Measurements from ENCODE around the gene LMCD1.

LMCD1 gene

GRCh38 chr3:8484409-8485140, 17.0 kb upstream of the LMCD1 start:
- no peak for DNase-seq (ENCODE audit: low read depth in 2 of 3, low spot score in 1 of 3)

GRCh38 chr3:8485141-8485870, 16.3 kb upstream of the LMCD1 start:
- no peak for DNase-seq (ENCODE audit: low read depth in 2 of 3, low spot score in 1 of 3)

- no peak for DNase-seq (ENCODE audit: low read depth in 2 of 3, low spot score in 1 of 3)
These were observed 15.7 kb upstream of the LMCD1 start for GRCh38 chr3:8485943-8486342.

DNA sequence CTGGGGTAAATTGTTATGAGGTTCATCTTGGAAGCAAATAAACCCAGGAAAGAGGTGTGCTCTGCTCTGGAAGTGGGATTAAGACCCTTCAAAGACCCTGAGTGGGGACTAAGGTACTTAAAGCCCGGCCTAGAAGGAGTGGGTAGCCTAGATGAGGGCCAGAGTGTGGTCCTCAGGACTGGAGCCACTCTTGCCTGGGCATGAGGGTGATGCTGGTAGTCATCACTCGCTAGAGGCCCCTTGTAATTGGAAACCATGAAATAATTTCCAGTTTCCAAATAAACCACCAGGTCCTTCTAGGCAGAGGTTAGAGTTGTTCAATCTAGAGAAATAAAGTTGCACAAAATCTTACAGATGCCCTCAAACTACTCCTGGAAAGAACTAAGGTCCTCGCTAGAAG, 15.2 kb upstream of the LMCD1 start:
- no peak for DNase-seq (ENCODE audit: low read depth in 2 of 3, low spot score in 1 of 3)

GRCh38 chr3:8486936-8487335, 14.7 kb upstream of the LMCD1 start:
- no peak for DNase-seq (ENCODE audit: low read depth in 2 of 3, low spot score in 1 of 3)

GRCh38 chr3:8488411-8488810, 13.2 kb upstream of the LMCD1 start:
- no peak for DNase-seq (ENCODE audit: low read depth in 2 of 3, low spot score in 1 of 3)

DNA sequence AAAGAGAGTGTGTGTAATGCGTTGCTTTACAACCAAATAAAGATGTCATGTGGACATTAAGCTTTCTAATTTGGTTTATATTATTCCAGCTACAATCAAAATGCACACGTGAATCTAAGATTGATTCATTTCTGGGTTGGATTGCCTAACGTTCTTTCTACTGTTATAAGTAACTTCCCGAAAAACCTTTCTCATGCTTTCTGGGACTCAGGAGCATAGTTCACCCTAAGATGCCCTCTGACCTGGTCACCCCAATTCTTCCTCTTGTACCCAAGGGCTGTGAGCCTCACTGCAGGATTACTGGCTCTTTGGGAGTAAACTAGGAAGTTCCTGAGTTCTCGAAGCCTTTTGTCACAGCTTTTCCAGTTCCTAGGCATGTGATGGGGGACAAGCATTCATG, 12.7 kb upstream of the LMCD1 start:
- no peak for DNase-seq (ENCODE audit: low read depth in 2 of 3, low spot score in 1 of 3)

DNA sequence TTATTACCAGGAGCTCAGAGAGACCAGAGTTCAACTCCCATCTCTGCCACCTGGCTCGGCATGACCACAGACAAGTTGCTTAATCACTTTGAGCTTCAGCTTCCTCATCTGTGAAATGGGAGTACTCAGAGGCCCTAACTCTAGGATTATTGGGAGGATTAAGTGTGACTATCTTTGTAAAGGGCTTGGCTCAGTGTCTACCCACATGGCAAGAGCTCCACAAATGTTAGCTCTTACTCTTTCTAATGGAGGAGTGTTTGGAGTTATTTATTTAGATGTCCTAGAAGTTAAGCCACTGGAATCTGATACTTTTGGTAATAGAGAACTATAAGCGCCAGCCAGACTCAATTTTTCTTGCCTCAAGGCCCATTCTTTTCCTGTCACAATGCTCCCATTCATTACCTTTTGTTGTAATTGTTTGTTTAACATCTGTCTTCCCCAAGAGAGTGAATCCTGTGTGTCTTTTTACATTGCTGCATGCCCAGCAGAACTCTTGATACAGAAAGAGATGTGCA, 12.3 kb upstream of the LMCD1 start:
- DNase-seq (ENCODE audit: low read depth in 2 of 3, low spot score in 1 of 3): no peak

- DNase-seq (ENCODE audit: low read depth in 2 of 3, low spot score in 1 of 3): no peak
These were observed 11.5 kb upstream of the LMCD1 start for GRCh38 chr3:8490079-8490552.

DNA sequence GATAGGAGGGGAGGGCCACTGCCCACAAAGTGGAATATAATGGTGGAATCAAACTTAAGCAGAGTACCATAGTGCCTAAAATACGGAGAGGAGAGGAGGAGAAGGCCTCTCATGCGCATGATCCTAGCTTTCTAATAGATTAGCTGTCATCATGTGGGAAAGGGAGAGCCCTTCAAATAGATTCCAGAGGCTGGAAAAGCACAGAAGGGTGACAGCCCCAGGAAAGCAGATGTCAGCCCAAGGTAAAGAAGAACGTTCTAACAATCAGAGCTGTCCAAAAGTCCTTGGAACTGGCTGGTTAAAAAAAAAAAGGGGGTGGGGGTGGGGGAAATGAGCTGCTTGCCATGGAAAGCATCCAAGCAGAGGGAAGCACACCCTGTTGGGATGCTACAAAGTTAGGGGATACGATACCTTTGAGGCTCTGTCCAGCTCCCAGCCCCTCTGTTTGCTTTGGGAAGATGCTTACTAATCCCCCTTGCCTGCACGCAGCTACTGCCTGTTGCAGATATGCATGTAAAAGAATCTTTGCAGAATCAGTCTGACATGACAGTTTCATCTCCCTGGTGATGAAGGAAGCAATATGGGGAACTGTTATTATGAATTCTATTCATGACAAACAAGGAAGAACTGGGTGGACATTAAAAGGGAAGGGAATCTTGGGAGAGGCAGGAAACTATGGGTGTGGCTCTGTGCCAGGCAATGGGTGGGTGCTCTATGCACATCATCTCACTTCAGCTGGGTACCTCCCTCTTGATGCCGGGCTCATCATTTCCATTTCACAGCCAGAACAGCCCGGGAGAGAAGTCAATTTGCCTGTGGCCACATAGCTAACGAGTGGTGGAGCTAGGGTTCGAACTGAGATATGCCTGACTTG, 10.1 kb upstream of the LMCD1 start:
- no peak for DNase-seq (ENCODE audit: low read depth in 2 of 3, low spot score in 1 of 3)

DNA sequence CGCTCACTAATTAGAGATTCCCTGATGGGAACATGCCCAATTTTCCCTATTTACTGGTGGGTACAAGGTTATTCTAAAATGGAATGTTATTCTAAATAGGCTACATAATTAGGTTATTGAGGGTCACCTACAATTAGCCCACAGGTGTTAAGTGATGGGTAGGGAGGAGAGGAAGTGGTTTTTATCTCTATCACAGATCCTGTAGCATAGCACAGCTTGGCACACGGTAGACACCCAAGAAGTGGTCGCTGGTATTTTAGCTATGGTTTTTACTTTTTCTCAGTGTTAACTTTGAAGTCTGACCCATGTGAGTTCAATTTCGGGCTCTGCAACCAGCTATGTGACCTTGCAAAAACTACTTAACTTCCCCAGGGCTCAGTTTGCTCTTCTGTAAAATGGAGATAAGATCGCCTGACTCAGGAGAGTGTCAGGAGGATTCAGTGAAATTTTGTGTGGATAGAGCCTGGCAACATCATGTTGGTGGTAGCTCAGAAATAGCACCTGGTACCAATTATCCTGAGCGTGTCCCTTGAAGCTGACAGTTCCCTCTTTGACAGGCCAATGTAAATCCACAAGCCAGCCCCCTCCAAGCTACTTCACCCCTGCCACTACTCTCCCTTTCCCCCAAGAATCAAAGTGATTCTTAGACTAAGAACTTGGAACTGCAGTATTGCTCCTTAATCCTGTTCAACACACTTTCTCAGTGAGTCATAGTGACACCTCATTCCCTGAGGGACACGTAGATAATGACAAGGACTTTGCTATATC, 8.7 kb upstream of the LMCD1 start:
- DNase-seq (ENCODE audit: low read depth in 2 of 3, low spot score in 1 of 3): no peak

DNA sequence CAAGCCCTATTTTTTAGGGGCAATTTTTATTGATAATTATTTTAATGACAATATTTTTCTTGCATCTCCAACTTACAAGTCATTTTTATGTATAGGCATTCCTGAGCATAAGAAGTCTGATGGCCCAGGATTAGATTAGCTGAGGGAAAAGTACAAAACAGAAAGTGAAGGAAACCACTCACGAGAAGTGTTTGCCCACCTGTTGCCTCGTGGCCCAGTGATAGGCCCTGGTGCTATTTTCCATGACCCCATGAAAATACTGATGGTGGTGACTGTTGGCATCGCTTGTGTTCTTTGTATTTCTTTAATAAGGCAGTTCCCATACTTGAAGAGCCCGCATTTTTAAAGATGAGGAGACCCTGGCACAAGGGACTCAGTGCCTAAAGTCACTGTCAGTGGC, 7.9 kb upstream of the LMCD1 start:
- no peak for DNase-seq (ENCODE audit: low read depth in 2 of 3, low spot score in 1 of 3)

DNA sequence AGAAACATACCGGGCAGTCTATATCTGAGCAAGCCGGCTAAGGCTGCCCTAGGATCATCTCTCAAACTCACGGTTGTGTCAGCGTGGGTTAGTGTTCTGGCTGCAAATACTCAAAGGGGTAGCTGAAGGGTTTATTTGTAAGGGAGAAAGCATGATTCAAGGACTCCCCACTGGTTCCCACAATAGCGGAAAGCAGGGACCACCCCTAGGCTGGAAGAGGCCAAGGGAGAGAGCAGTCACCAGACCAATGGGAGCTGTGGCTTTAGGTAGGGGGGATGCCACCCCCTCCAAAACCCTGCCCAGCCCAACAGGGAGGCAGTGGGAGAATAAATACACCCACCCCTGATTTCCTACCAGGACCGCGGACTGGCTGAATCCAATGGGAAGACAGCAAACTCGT, 7.3 kb upstream of the LMCD1 start:
- DNase-seq (ENCODE audit: low read depth in 2 of 3, low spot score in 1 of 3): no peak

GRCh38 chr3:8497582-8497981, 4.0 kb upstream of the LMCD1 start:
- DNase-seq (ENCODE audit: low read depth in 2 of 3, low spot score in 1 of 3): no peak

DNA sequence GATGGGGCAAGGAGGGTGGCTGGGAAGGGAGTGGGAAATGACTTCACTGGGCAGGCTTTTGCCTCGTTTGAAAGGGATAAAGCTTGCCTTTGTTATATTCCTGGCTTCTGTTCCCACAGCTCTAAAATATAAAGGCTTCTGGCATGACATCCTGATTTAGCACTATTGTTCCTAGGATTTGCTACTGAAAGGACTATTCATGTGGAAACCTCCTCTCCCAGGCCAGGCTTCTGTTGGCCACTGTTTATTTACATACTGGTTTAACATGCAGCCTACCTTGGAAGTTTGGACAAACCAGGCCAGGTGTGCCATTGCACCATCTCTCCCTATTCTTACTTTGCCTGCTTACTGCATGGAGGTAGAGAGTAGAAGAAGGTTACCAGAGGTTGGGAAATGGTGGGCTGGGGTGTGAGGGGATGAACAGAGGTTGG, 2.4 kb upstream of the LMCD1 start:
- DNase-seq (ENCODE audit: low read depth in 2 of 3, low spot score in 1 of 3): no peak

GRCh38 chr3:8500319-8500988, 1.2 kb upstream of the LMCD1 start:
- no peak for DNase-seq (ENCODE audit: low read depth in 2 of 3, low spot score in 1 of 3)

GRCh38 chr3:8500989-8501370, 643 bp upstream of the LMCD1 start:
- DNase-seq (ENCODE audit: low read depth in 2 of 3, low spot score in 1 of 3): no peak

DNA sequence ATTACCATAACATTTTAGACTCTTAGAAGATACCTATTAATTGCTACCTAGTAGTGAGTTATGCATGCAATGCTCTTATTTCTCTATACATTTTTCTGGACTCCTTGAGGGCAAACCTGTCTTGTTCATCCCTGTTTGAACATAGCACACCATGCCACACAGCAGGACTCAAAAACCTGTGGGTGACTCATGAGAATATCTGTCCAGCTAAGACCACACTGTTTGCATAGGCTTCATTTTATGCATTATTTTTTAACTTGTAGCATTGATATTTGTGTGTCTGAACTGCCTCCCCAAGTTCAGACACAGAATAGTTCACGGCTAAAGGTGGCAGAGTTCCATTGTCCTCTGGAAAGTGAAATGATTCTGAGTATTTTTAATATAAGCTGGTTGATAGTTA, 1.8 kb downstream of the LMCD1 start:
- no peak for DNase-seq (ENCODE audit: low read depth in 2 of 3, low spot score in 1 of 3)

GRCh38 chr3:8503871-8504610, 2.4 kb downstream of the LMCD1 start:
- no peak for DNase-seq (ENCODE audit: low read depth in 2 of 3, low spot score in 1 of 3)

- DNase-seq (ENCODE audit: low read depth in 2 of 3, low spot score in 1 of 3): no peak
These were observed 3.0 kb downstream of the LMCD1 start for GRCh38 chr3:8504611-8504973.
